ENCODE data around the gene GIGYF2. TPM values are rescaled to one million over a fixed set of nuclear protein-coding genes. Genes with fewer than 3 reads are reported as not detected.
A peak's percentile ranks its signal among the peaks of the same experiment; 100 is the strongest.

Gene GIGYF2
- total RNA-seq, 4 donors from 2014 or later: 54.2 to 64.7 (median 59.9) TPM

- Histone ChIP-seq H3K4me3 (no peak overlapping the region), H3K27me3 (no peaks in the 10 kb centered on the region), H3K36me3 (peaks cover 7 to 35% (median 28%) of the 10 kb centered on the region in 4 donors), H3K9me3 (no peaks in the 10 kb centered on the region), H3K4me1 (peaks cover 7 to 16% (median 11%) of the 10 kb centered on the region in 4 donors), H3K27ac (replicated peaks in 1 of 4) (no peak overlapping the region)
- 83% methylated on average over 2 of the region's 2 CpGs for WGBS
- TF ChIP-seq EP300 (IDR thresholded peaks at IDR 0.05) (no peak), POLR2A (IDR thresholded peaks at IDR 0.05; ENCODE audit: low read depth) (no peak), POLR2AphosphoS5 (IDR thresholded peaks at IDR 0.05) (no peak)
- TF ChIP-seq, protein P1, sequence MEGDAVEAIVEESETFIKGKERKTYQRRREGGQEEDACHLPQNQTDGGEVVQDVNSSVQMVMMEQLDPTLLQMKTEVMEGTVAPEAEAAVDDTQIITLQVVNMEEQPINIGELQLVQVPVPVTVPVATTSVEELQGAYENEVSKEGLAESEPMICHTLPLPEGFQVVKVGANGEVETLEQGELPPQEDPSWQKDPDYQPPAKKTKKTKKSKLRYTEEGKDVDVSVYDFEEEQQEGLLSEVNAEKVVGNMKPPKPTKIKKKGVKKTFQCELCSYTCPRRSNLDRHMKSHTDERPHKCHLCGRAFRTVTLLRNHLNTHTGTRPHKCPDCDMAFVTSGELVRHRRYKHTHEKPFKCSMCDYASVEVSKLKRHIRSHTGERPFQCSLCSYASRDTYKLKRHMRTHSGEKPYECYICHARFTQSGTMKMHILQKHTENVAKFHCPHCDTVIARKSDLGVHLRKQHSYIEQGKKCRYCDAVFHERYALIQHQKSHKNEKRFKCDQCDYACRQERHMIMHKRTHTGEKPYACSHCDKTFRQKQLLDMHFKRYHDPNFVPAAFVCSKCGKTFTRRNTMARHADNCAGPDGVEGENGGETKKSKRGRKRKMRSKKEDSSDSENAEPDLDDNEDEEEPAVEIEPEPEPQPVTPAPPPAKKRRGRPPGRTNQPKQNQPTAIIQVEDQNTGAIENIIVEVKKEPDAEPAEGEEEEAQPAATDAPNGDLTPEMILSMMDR (IDR thresholded peaks at IDR 0.05): no peak
- intact Hi-C loops (cut with DNase I): no loop called here
- no peak for DNase-seq (ENCODE audit: extremely low spot score)
These were observed 24.8 kb downstream of the GIGYF2 start for GRCh38 chr2:232721882-232722281.

GRCh38 chr2:232723027-232723426, 25.9 kb downstream of the GIGYF2 start:
- TF ChIP-seq EP300 (IDR thresholded peaks at IDR 0.05) (no peak), POLR2A (IDR thresholded peaks at IDR 0.05; ENCODE audit: low read depth) (no peak), POLR2AphosphoS5 (IDR thresholded peaks at IDR 0.05) (no peak)
- TF ChIP-seq, protein P1 (IDR thresholded peaks at IDR 0.05): no peak
- peaks cover 7 to 35% (median 28%) of the 10 kb centered on the region in 4 donors for H3K36me3 ChIP-seq
- no peak for DNase-seq (ENCODE audit: extremely low spot score)
- H3K4me3 ChIP-seq: no peak overlapping the region
- WGBS: 83% methylated on average over 1 of the region's 1 CpG
- peaks cover 7 to 16% (median 11%) of the 10 kb centered on the region in 4 donors for H3K4me1 ChIP-seq
- H3K27me3 ChIP-seq: no peaks in the 10 kb centered on the region
- intact Hi-C loops (cut with DNase I): no loop called here
- no peaks in the 10 kb centered on the region for H3K9me3 ChIP-seq
- no peak overlapping the region for H3K27ac ChIP-seq (replicated peaks in 1 of 4)

- WGBS: 75% methylated on average over 3 of the region's 3 CpGs
- peaks cover 7 to 45% (median 36%) of the 10 kb centered on the region in 4 donors for H3K36me3 ChIP-seq
- TF ChIP-seq, protein P1 (IDR thresholded peaks at IDR 0.05): no peak
- no peak for TF ChIP-seq EP300 (IDR thresholded peaks at IDR 0.05)
These were observed 31.7 kb downstream of the GIGYF2 start for GRCh38 chr2:232728785-232729184.

DNA sequence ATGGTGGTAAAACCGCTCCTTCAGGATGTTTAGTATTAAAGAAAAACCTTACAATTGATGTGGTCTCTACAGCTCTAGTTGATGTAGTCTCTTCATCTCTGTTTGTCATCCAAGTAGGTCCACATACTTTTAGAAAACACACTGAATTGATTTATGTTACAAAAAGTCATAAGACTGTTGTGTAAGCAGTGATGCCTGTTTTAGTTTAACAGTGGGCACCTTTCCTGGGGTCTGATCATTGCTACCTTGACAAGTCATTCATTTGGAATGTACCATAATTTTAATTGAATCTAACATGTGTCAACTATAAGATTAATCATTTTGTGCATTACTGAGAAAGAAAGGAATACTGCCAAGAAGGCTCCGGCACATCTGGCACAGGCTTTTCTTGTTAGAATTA, 34.3 kb downstream of the GIGYF2 start:
- intact Hi-C loops (cut with DNase I): no loop called here
- H3K27ac ChIP-seq (replicated peaks in 1 of 4): no peak overlapping the region
- TF ChIP-seq EP300 (IDR thresholded peaks at IDR 0.05): no peak
- no peak for TF ChIP-seq POLR2AphosphoS5 (IDR thresholded peaks at IDR 0.05)
- no peak for TF ChIP-seq POLR2A (IDR thresholded peaks at IDR 0.05; ENCODE audit: low read depth)
- TF ChIP-seq, protein P1 (IDR thresholded peaks at IDR 0.05): no peak
- H3K4me3 ChIP-seq: peak overlapping the region in 1 of 4 donors; percentile 5
- peaks cover 0 to 22% (median 18%) of the 10 kb centered on the region in 4 donors for H3K4me1 ChIP-seq
- H3K27me3 ChIP-seq: no peaks in the 10 kb centered on the region
- no peak for DNase-seq (ENCODE audit: extremely low spot score)
- H3K9me3 ChIP-seq: no peaks in the 10 kb centered on the region
- WGBS: 63% methylated on average over 2 of the region's 2 CpGs
- H3K36me3 ChIP-seq: peaks cover 0 to 43% (median 24%) of the 10 kb centered on the region in 4 donors

More at GRCh38 chr2:232728785-232729184, 31.7 kb downstream of the GIGYF2 start:
- no peak overlapping the region for H3K27ac ChIP-seq (replicated peaks in 1 of 4)
- intact Hi-C loops (cut with DNase I): no loop called here
- H3K4me1 ChIP-seq: peaks cover 0 to 22% (median 18%) of the 10 kb centered on the region in 4 donors
- no peak for DNase-seq (ENCODE audit: extremely low spot score)
- H3K4me3 ChIP-seq: no peak overlapping the region
- no peaks in the 10 kb centered on the region for H3K9me3 ChIP-seq
- no peaks in the 10 kb centered on the region for H3K27me3 ChIP-seq

DNA sequence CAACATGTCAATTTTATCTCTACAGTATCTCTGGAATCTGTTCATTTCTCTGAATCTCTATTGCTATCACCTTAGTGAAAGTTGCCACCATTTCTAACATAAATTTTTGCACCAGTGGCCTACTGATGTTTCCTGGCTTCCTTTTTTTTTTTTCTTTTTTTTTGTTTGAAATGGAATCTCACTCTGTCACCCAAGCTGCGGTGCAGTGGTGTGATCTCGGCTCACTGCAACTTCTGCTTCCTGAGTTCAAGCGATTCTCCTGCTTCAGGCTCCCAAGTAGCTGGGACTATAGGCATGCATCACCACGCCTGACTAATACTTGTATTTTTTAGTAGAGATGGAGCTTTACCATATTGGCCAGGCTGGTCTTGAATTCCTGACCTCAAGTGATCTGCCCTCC, 44.2 kb downstream of the GIGYF2 start:
- 76% methylated on average over 4 of the region's 4 CpGs for WGBS
- Histone ChIP-seq H3K4me3 (no peak overlapping the region), H3K27me3 (no peaks in the 10 kb centered on the region), H3K9me3 (no peaks in the 10 kb centered on the region), H3K36me3 (peaks cover 5 to 42% (median 15%) of the 10 kb centered on the region in 4 donors), H3K27ac (replicated peaks in 1 of 4) (no peak overlapping the region), H3K4me1 (no peaks in the 10 kb centered on the region)
- intact Hi-C loops (cut with DNase I): no loop called here
- no peak for DNase-seq (ENCODE audit: extremely low spot score)
- TF ChIP-seq POLR2AphosphoS5 (IDR thresholded peaks at IDR 0.05): no peak
- TF ChIP-seq, protein P1 (IDR thresholded peaks at IDR 0.05): no peak
- TF ChIP-seq EP300 (IDR thresholded peaks at IDR 0.05): no peak
- TF ChIP-seq POLR2A (IDR thresholded peaks at IDR 0.05; ENCODE audit: low read depth): no peak

All from esophagus muscularis mucosa (tissue), 4 donors.